Stomach (tissue), 9 donors: ENCODE measurements around the gene TTF1. TPM values are rescaled to one million over a fixed set of nuclear protein-coding genes. Genes with fewer than 3 reads are reported as not detected.

ENCODE experiments used
- DNase-seq, 2 donors: peaks; one replicate each; pipeline versions ENCODE4 v3.0.0 to v3.0.0-alpha.2; 2013 to 2019
- H3K27ac ChIP-seq, 5 donors: fragments of 200-600 bp in 4 of 5; sonication (generic) in 4 of 5; one replicate each; pipeline ENCODE4 v1.5.1; 2013 to 2019; ENCODE audit warnings: mild to moderate bottlenecking in 1 of 5, moderate library complexity in 1 of 5
- H3K27me3 ChIP-seq, 3 donors: fragments of 200-600 bp; sonication (generic); one replicate each; pipeline ENCODE4 v1.5.1; 2017 to 2019; ENCODE audit warnings: mixed run types in 1 of 3
- H3K36me3 ChIP-seq, 4 donors: fragments of 200-600 bp; sonication (generic); 1 replicate in 3 of 4; 2 replicates in 1 of 4; pipeline ENCODE4 v1.5.1; 2016 to 2019
- H3K4me1 ChIP-seq, 4 donors: fragments of 200-600 bp; sonication (generic); one replicate each; pipeline ENCODE4 v1.5.1; 2016 to 2019
- H3K4me3 ChIP-seq, 4 donors: fragments of 200-600 bp; sonication (generic) in 3 of 4; one replicate each; pipeline ENCODE4 v1.5.1; 2016 to 2019; ENCODE audit warnings: mild to moderate bottlenecking in 1 of 4
- H3K9me3 ChIP-seq, 4 donors: fragments of 200-600 bp; sonication (generic); one replicate each; pipeline ENCODE4 v1.5.1; 2016 to 2019
- EP300 ChIP-seq: sonication (generic); formaldehyde crosslinking; IDR thresholded peaks from one replicate; pipeline ENCODE4 v1.6.1; 2017; ENCODE audit warnings: antibody characterized with exemption
- POLR2A ChIP-seq, 4 donors: fragments of 450-650 bp; IDR thresholded peaks; one replicate each; pipeline ENCODE4 v1.6.1; 2016; ENCODE audit warnings: antibody characterized with exemption in 4 of 4, control low read depth in 2 of 4, mild to moderate bottlenecking in 1 of 4, moderate library complexity in 1 of 4
- POLR2AphosphoS5 ChIP-seq, 3 donors: sonication (generic); formaldehyde crosslinking; IDR thresholded peaks; one replicate each; pipeline ENCODE4 v1.6.1; 2016; ENCODE audit warnings: antibody characterized with exemption in 3 of 3
- WGBS, 5 donors: extraction: QIAGEN DNeasy Blood & Tissue Kit in 3 of 5; methylation state at CpG; one replicate each; pipeline versions ENCODE4 v1.1.5 to v1.1.7; 2013 to 2018; 5-methylcytosine and 5-hydroxymethylcytosine counted together
- intact Hi-C: fragments of 100-400 bp; cut with DNase I; formaldehyde crosslinking; loops from one replicate; pipeline ENCODE4 v1.15.1; 2023; ENCODE audit warnings: low total_unique reads
- polyA plus RNA-seq, 3 donors: library from polyadenylated mRNA; stranded (reverse); fragments of 200-250 nt; gene quantifications; one replicate each; pipeline ENCODE4 v1.2.3, GENCODE V29; 2013
- total RNA-seq, 5 donors: library from RNA; depleted of rRNA; stranded (reverse); fragments of >200 nt; gene quantifications; one replicate each; pipeline versions ENCODE4 v1.1.0 to v1.2.3, GENCODE V29; 2014 to 2016
- TF ChIP-seq, protein P1 (sequence below), 7 experiments: fragments of 450-650 bp in 4 of 7; fragments of 200-600 bp in 3 of 7; sonication (generic) in 3 of 7; IDR thresholded peaks; one replicate each; pipeline ENCODE4 v1.5.1; 2016 to 2019; ENCODE audit warnings: antibody characterized with exemption in 7 of 7, control low read depth in 2 of 7, mild to moderate bottlenecking in 1 of 7
- donor health status: healthy with polysubstance abuse.
- donor health status: Bipolar disorder and iron deficiency.
- donor health status: healthy.

Gene TTF1
- total and polyA plus RNA-seq, 8 donors = 4.0 to 18.5 (median 12.1) TPM

DNA sequence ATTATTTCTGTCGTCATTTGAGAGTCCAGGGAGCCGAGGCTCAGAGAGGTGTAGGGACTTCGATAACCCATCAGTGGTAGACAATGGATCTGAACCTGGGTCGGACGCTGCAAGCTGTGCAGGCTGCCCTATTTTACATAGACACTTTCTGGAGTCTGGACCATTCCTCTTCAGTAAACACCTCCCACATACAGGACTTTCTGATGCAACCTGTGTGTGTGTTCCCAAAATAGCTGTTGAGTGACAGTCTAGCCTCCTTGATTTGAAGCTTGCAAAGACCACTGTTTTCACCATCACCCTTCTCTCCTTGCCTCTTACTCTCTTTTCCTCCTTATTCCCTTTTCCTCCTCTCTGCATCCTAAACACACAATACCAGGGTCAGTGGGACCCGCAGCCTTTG is 34.1 kb upstream of the TTF1 start:
- TF ChIP-seq POLR2AphosphoS5 (IDR thresholded peaks at IDR 0.05) (no peak), POLR2A (IDR thresholded peaks at IDR 0.05) (no peak), EP300 (no peak)
- TF ChIP-seq, protein P1, sequence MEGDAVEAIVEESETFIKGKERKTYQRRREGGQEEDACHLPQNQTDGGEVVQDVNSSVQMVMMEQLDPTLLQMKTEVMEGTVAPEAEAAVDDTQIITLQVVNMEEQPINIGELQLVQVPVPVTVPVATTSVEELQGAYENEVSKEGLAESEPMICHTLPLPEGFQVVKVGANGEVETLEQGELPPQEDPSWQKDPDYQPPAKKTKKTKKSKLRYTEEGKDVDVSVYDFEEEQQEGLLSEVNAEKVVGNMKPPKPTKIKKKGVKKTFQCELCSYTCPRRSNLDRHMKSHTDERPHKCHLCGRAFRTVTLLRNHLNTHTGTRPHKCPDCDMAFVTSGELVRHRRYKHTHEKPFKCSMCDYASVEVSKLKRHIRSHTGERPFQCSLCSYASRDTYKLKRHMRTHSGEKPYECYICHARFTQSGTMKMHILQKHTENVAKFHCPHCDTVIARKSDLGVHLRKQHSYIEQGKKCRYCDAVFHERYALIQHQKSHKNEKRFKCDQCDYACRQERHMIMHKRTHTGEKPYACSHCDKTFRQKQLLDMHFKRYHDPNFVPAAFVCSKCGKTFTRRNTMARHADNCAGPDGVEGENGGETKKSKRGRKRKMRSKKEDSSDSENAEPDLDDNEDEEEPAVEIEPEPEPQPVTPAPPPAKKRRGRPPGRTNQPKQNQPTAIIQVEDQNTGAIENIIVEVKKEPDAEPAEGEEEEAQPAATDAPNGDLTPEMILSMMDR (IDR thresholded peaks at IDR 0.05) = no peak
- intact Hi-C loops = no loop called here
- WGBS, 5 donors = 63 to 75% (median 70%) methylated on average over 6 of the region's 6 CpGs
- H3K27ac ChIP-seq = no peak overlapping the region
- DNase-seq = no peak
- no peaks in the 10 kb centered on the region for H3K36me3 ChIP-seq
- H3K4me3 ChIP-seq = no peak overlapping the region
- H3K4me1 ChIP-seq = no peaks in the 10 kb centered on the region
- peaks cover 0 to 81% (median 13%) of the 10 kb centered on the region in 3 donors for H3K27me3 ChIP-seq
- no peaks in the 10 kb centered on the region for H3K9me3 ChIP-seq

DNA sequence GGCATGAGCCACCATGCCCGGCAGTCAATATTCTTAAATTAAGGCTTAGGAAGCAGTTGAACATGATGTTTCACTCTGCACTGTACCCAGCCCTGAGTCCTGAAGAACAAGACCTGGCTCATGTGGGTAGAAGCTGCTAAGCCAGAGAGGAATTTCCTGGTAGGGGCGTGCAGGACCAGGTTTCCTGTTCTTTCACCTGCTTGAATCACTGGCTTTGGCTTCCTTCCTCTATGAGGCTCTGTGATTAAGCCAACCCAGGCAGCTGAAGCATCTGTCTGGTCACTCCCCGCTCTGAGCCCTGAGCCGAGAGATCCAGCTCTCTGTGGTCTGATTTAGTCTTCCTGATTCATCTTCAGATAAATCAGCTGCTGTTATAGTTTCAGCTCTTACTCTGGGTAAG is 32.5 kb upstream of the TTF1 start:
- Histone ChIP-seq H3K4me1 (no peaks in the 10 kb centered on the region), H3K4me3 (no peak overlapping the region), H3K36me3 (no peaks in the 10 kb centered on the region), H3K9me3 (no peaks in the 10 kb centered on the region), H3K27me3 (peaks cover 0 to 80% (median 9%) of the 10 kb centered on the region in 3 donors), H3K27ac (no peak overlapping the region)
- no peak for DNase-seq
- intact Hi-C loops = no loop called here
- no peak for TF ChIP-seq EP300
- no peak for TF ChIP-seq POLR2A (IDR thresholded peaks at IDR 0.05)
- TF ChIP-seq, protein P1 (IDR thresholded peaks at IDR 0.05) = no peak
- TF ChIP-seq POLR2AphosphoS5 (IDR thresholded peaks at IDR 0.05) = no peak
- 65 to 95% (median 71%) methylated on average over 4 of the region's 4 CpGs for WGBS, 5 donors

DNA sequence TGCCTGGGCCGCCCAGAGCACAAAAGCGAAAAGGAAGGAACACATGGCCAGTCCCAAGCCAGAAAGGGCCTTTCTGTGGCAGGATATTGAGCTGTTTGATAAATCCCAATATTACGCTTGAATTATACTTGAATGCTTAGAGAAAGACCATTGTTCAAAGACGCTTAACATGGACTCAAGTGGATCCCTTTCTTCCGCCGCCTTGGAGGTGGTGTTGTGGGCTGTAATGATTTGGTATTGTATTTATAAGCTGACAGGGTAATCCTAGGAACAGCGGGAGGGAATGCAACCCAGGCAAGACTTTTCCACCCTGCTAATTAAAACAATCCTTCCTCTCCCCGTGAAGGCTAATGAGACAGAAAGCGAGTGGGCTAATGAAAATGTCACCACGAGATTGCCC is 28.2 kb upstream of the TTF1 start:
- 46 to 59% (median 53%) methylated on average over 10 of the region's 10 CpGs for WGBS, 5 donors
- TF ChIP-seq POLR2AphosphoS5 (IDR thresholded peaks at IDR 0.05) = no peak
- TF ChIP-seq, protein P1 (IDR thresholded peaks at IDR 0.05) = no peak
- TF ChIP-seq POLR2A (IDR thresholded peaks at IDR 0.05) = no peak
- no peak for TF ChIP-seq EP300
- no peaks in the 10 kb centered on the region for H3K9me3 ChIP-seq
- H3K27ac ChIP-seq = no peak overlapping the region
- no peaks in the 10 kb centered on the region for H3K36me3 ChIP-seq
- H3K27me3 ChIP-seq = peaks cover 0 to 70% (median 7%) of the 10 kb centered on the region in 3 donors
- no peak overlapping the region for H3K4me3 ChIP-seq
- no peaks in the 10 kb centered on the region for H3K4me1 ChIP-seq
- intact Hi-C loops = no loop called here
- DNase-seq = no peak

DNA sequence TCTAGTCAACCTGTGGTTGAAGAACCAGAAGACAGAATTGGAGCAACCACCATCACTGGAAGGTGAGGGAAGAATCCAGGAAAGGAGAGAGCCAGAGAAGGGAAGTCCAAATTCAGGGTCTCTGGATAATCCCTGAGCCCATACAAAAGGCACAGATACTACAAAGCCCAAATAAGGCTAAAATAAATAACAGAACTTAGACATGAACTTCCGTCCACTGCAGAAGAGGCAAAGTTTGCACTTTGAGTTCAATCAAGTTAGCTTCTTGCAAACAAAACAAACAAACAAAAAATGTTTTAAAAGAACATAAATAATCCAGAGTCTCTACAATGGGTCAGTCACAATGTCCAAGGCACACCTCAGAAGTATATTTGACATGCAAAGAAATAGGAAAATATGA is 24.4 kb upstream of the TTF1 start:
- TF ChIP-seq, protein P1 (IDR thresholded peaks at IDR 0.05) = no peak
- TF ChIP-seq EP300 = no peak
- H3K27ac ChIP-seq = no peak overlapping the region
- intact Hi-C loops = no loop called here
- 33 to 52% (median 45%) methylated on average over 1 of the region's 1 CpG for WGBS, 5 donors
- H3K4me1 ChIP-seq = no peaks in the 10 kb centered on the region
- H3K9me3 ChIP-seq = no peaks in the 10 kb centered on the region
- H3K4me3 ChIP-seq = no peak overlapping the region
- H3K27me3 ChIP-seq = peaks cover 0 to 83% (median 18%) of the 10 kb centered on the region in 3 donors
- H3K36me3 ChIP-seq = no peaks in the 10 kb centered on the region
- no peak for DNase-seq
